ENCODE measurements around the gene DSTYK. TPM values are rescaled to one million over a fixed set of nuclear protein-coding genes. Genes with fewer than 3 reads are reported as not detected.
"Not testable (repeated sequence)": the region's sequence is repeated elsewhere in the genome, so short reads cannot be mapped to it uniquely, and the experiment has no call there.

DSTYK gene
- polyA plus RNA-seq, 1 of the 3 experiments (the other 2 are of a cell fraction), result 4.4 TPM

GRCh38 chr1:205236526-205236925 is 25.0 kb upstream of the DSTYK start (continued):
- TF ChIP-seq ZBTB33 (IDR thresholded peaks at IDR 0.05; ENCODE audit: borderline replicate concordance, low read depth), result no peak
- TF ChIP-seq RCOR1 (IDR thresholded peaks at IDR 0.05; ENCODE audit: low read length), result no peak
- no peak for TF ChIP-seq EP300 (IDR thresholded peaks at IDR 0.05; ENCODE audit: borderline replicate concordance in 1 of 2, low read depth in 1 of 2, low read length in 1 of 2)
- TF ChIP-seq GABPA (IDR thresholded peaks at IDR 0.05; ENCODE audit: low read depth), result no peak
- TF ChIP-seq USF1 (IDR thresholded peaks at IDR 0.05; ENCODE audit: borderline replicate concordance, low read depth), result no peak
- no peak for TF ChIP-seq TEAD4 (IDR thresholded peaks at IDR 0.05; ENCODE audit: borderline replicate concordance, insufficient read depth)
- no peak for TF ChIP-seq PBX3 (IDR thresholded peaks at IDR 0.05)
- no peak for TF ChIP-seq MEF2A (IDR thresholded peaks at IDR 0.05; ENCODE audit: borderline replicate concordance, low read depth)
- no peak for TF ChIP-seq SIN3A (IDR thresholded peaks at IDR 0.05; ENCODE audit: borderline replicate concordance, low read depth, low read length)
- no peak for TF ChIP-seq GATA2 (CRISPR knock-in tag; IDR thresholded peaks at IDR 0.05)

- POLR2A ChIA-PET, result no interaction called here
Observed at GRCh38 chr1:205235951-205236350, 24.4 kb upstream of the DSTYK start.

GRCh38 chr1:205233986-205234385 is 22.5 kb upstream of the DSTYK start:
- H3K27me3 ChIP-seq (ENCODE audit: insufficient read depth); H3K79me2 ChIP-seq (ENCODE audit: insufficient read depth); H2AFZ ChIP-seq (ENCODE audit: low read depth); H3K4me1 ChIP-seq (ENCODE audit: control insufficient read depth in 1 of 2, insufficient read depth in 2 of 2, low read depth in 1 of 2, low read length in 1 of 2); H3K9ac ChIP-seq; H3K4me2 ChIP-seq; H3K9me2 ChIP-seq; H3K27ac ChIP-seq (ENCODE audit: low read depth in 2 of 2, low read length in 1 of 2); POLR2A ChIA-PET; DNase-seq; H3K4me3 ChIP-seq (ENCODE audit: low read depth in 2 of 2, low read length in 1 of 2); H3K36me3 ChIP-seq (replicated peaks in 1 of 2; ENCODE audit: control insufficient read depth in 1 of 2, insufficient read depth in 2 of 2, low read length in 1 of 2); H3K9me3 ChIP-seq; H4K20me1 ChIP-seq (ENCODE audit: insufficient read depth); H3F3A ChIP-seq (replicated peaks; ENCODE audit: insufficient read depth): not testable (repeated sequence)
- WGBS (ENCODE audit: low lambda C conversion rate), result 94% methylated on average over 7 of the region's 7 CpGs
- CTCF ChIA-PET, result interaction anchor here (1.5 to 3.1 kb wide), 3 partner anchors 22 to 245 kb away, joined by 3 to 10 read pairs (median 7); no protein-coding TSS in a partner anchor

More at GRCh38 chr1:205235951-205236350, 24.4 kb upstream of the DSTYK start:
- WGBS (ENCODE audit: low lambda C conversion rate), result 97% methylated on average over 6 of the region's 6 CpGs
- H3K27ac ChIP-seq (ENCODE audit: low read depth in 2 of 2, low read length in 1 of 2), result no peak overlapping the region
- no peak overlapping the region for H3K4me2 ChIP-seq
- H3K4me3 ChIP-seq (ENCODE audit: low read depth in 2 of 2, low read length in 1 of 2), result no peak overlapping the region
- no peaks in the 10 kb centered on the region for H3K9me3 ChIP-seq
- H3F3A ChIP-seq (replicated peaks; ENCODE audit: insufficient read depth), result no peaks in the 10 kb centered on the region
- no peak for DNase-seq
- H3K27me3 ChIP-seq (ENCODE audit: insufficient read depth), result no peaks in the 10 kb centered on the region
- TF ChIP-seq NFIC (IDR thresholded peaks at IDR 0.05; ENCODE audit: borderline replicate concordance) (no peak), USF1 (IDR thresholded peaks at IDR 0.05; ENCODE audit: borderline replicate concordance, low read depth) (no peak), NRF1 (IDR thresholded peaks at IDR 0.05; ENCODE audit: low read depth, low read length) (no peak), GATA2 (CRISPR knock-in tag; IDR thresholded peaks at IDR 0.05) (no peak), RXRA (IDR thresholded peaks at IDR 0.05; ENCODE audit: borderline replicate concordance, low read depth) (no peak), RAD21 (IDR thresholded peaks at IDR 0.05; ENCODE audit: low read length) (no peak), SIN3A (IDR thresholded peaks at IDR 0.05; ENCODE audit: borderline replicate concordance, low read depth, low read length) (no peak), TCF12 (IDR thresholded peaks at IDR 0.05) (no peak), EZH2phosphoT487 (IDR thresholded peaks at IDR 0.05; ENCODE audit: borderline replicate concordance, low read depth) (no peak), EP300 (IDR thresholded peaks at IDR 0.05; ENCODE audit: borderline replicate concordance in 1 of 2, low read depth in 1 of 2, low read length in 1 of 2) (no peak), FOXJ3 (CRISPR knock-in tag; IDR thresholded peaks at IDR 0.05) (no peak), USF2 (IDR thresholded peaks at IDR 0.05; ENCODE audit: borderline replicate concordance, low read depth, low read length) (no peak), SMC3 (IDR thresholded peaks at IDR 0.05; ENCODE audit: low read depth, low read length) (no peak), FOXM1 (IDR thresholded peaks at IDR 0.05; ENCODE audit: low read depth) (no peak), RFX5 (IDR thresholded peaks at IDR 0.05; ENCODE audit: low read length) (no peak), JUND (IDR thresholded peaks at IDR 0.05) (no peak), TAF1 (IDR thresholded peaks at IDR 0.05; ENCODE audit: borderline replicate concordance, low read depth, low read length) (no peak), ELF1 (IDR thresholded peaks at IDR 0.05) (no peak), MXI1 (IDR thresholded peaks at IDR 0.05; ENCODE audit: low read depth, low read length) (no peak)
- H3K79me2 ChIP-seq (ENCODE audit: insufficient read depth), result no peaks in the 10 kb centered on the region
- H3K36me3 ChIP-seq (replicated peaks in 1 of 2; ENCODE audit: control insufficient read depth in 1 of 2, insufficient read depth in 2 of 2, low read length in 1 of 2), result no peaks in the 10 kb centered on the region
- H3K4me1 ChIP-seq (ENCODE audit: control insufficient read depth in 1 of 2, insufficient read depth in 2 of 2, low read depth in 1 of 2, low read length in 1 of 2), result peaks cover 0 to 2% of the 10 kb centered on the region in 2 experiments; a peak in 1 of 4 replicates
- no peak overlapping the region for H3K9ac ChIP-seq
- H2AFZ ChIP-seq (ENCODE audit: low read depth), result no peak overlapping the region
- no peaks in the 10 kb centered on the region for H3K9me2 ChIP-seq
- CTCF ChIA-PET, result interaction anchor here (0.6 to 3.1 kb wide), 4 partner anchors 94 to 1054 kb away, joined by 3 to 7 read pairs (median 4); no protein-coding TSS in a partner anchor
- H4K20me1 ChIP-seq (ENCODE audit: insufficient read depth), result no peaks in the 10 kb centered on the region

Data from SK-N-SH (cell line).